ENCODE data around the gene SLC18B1. TPM values are rescaled to one million over a fixed set of nuclear protein-coding genes. Genes with fewer than 3 reads are reported as not detected.

The SLC18B1 gene
- polyA plus RNA-seq, 1 of the 3 experiments (the other 2 are of a cell fraction), result 1.2 TPM

DNA sequence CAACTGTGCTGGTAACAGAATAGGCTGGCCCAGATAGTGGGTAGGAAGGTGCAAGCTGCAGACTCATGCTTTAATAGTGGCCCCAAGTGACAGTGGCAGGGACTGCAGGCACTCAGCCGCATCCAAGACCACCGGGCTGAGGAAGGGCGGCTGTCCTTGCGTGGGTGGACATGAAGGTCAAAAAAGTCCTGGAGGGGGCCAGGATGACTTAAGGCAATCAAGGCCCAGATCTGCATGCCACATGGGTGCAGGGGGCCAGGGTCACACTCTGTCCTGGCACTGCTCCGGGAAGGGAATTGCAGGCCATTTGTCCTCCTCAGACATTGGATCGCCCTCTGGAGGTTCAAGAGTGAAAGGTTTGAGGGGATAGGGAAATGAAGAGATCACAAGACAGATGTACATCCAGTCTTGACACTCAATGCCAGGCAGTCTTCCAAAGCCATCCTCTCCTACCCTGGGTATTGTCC lies 30.4 kb downstream of the SLC18B1 start:
- Histone ChIP-seq H3K27ac (ENCODE audit: low read depth in 2 of 2, low read length in 1 of 2) (no peak overlapping the region), H4K20me1 (ENCODE audit: insufficient read depth) (no peaks in the 10 kb centered on the region), H3K79me2 (ENCODE audit: insufficient read depth) (no peaks in the 10 kb centered on the region), H2AFZ (ENCODE audit: low read depth) (no peak overlapping the region), H3K4me3 (ENCODE audit: low read depth in 2 of 2, low read length in 1 of 2) (peak overlapping the region in 1 of 2 experiments; percentile 32; a peak in 1 of 4 replicates), H3K4me2 (no peak overlapping the region), H3K27me3 (ENCODE audit: insufficient read depth) (peaks cover 19% of the 10 kb centered on the region; the same call in 1 of the 2 replicates), H3K36me3 (replicated peaks in 1 of 2; ENCODE audit: control insufficient read depth in 1 of 2, insufficient read depth in 2 of 2, low read length in 1 of 2) (no peaks in the 10 kb centered on the region), H3K9me3 (no peaks in the 10 kb centered on the region), H3K4me1 (ENCODE audit: control insufficient read depth in 1 of 2, insufficient read depth in 2 of 2, low read depth in 1 of 2, low read length in 1 of 2) (no peaks in the 10 kb centered on the region; a peak in 1 of 4 replicates), H3F3A (replicated peaks; ENCODE audit: insufficient read depth) (peaks cover 3% of the 10 kb centered on the region), H3K9ac (no peak overlapping the region), H3K9me2 (no peaks in the 10 kb centered on the region)
- POLR2A ChIA-PET, result no interaction called here
- DNase-seq, result peak; percentile 3
- CTCF ChIA-PET, result no interaction called here
- TF ChIP-seq, protein P1, sequence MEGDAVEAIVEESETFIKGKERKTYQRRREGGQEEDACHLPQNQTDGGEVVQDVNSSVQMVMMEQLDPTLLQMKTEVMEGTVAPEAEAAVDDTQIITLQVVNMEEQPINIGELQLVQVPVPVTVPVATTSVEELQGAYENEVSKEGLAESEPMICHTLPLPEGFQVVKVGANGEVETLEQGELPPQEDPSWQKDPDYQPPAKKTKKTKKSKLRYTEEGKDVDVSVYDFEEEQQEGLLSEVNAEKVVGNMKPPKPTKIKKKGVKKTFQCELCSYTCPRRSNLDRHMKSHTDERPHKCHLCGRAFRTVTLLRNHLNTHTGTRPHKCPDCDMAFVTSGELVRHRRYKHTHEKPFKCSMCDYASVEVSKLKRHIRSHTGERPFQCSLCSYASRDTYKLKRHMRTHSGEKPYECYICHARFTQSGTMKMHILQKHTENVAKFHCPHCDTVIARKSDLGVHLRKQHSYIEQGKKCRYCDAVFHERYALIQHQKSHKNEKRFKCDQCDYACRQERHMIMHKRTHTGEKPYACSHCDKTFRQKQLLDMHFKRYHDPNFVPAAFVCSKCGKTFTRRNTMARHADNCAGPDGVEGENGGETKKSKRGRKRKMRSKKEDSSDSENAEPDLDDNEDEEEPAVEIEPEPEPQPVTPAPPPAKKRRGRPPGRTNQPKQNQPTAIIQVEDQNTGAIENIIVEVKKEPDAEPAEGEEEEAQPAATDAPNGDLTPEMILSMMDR (IDR thresholded peaks at IDR 0.05), result peak; percentile 32; the same call in 1 of the 2 replicates
- no peak for TF ChIP-seq CHD2 (IDR thresholded peaks at IDR 0.05; ENCODE audit: low read length, partially characterized antibody)
- 0% methylated on average over 2 of the region's 6 CpGs for WGBS (ENCODE audit: low lambda C conversion rate)

DNA sequence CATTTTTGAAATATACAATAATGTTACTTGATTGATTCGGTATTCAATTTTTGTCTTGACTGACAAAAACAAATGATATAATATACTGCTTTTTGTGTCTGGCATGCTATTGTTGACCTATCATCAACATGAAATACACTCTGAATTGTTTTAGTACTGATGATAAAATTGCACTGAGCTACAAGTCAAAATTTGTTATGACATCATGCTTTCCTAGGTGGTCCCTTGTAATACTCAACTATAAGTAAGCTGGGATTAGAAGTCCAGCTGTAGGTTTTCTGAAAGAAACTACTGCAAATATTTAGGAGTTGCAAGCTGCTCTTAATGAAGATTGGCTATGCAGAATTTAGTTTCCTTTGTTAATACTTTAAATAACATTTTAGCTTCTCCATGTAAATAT lies 32.9 kb downstream of the SLC18B1 start:
- no peaks in the 10 kb centered on the region for H4K20me1 ChIP-seq (ENCODE audit: insufficient read depth)
- no peaks in the 10 kb centered on the region for H3K9me3 ChIP-seq
- POLR2A ChIA-PET, result no interaction called here
- H2AFZ ChIP-seq (ENCODE audit: low read depth), result no peak overlapping the region
- peaks cover 3% of the 10 kb centered on the region for H3F3A ChIP-seq (replicated peaks; ENCODE audit: insufficient read depth)
- CTCF ChIA-PET, result no interaction called here
- H3K9me2 ChIP-seq, result no peaks in the 10 kb centered on the region
- no peak overlapping the region for H3K4me2 ChIP-seq
- H3K4me1 ChIP-seq (ENCODE audit: control insufficient read depth in 1 of 2, insufficient read depth in 2 of 2, low read depth in 1 of 2, low read length in 1 of 2), result no peaks in the 10 kb centered on the region; a peak in 1 of 4 replicates
- no peak overlapping the region for H3K27ac ChIP-seq (ENCODE audit: low read depth in 2 of 2, low read length in 1 of 2)
- 9% methylated on average over 1 of the region's 1 CpG for WGBS (ENCODE audit: low lambda C conversion rate)
- H3K4me3 ChIP-seq (ENCODE audit: low read depth in 2 of 2, low read length in 1 of 2), result no peak overlapping the region
- TF ChIP-seq EZH2phosphoT487 (IDR thresholded peaks at IDR 0.05; ENCODE audit: borderline replicate concordance, low read depth) (no peak), MXI1 (IDR thresholded peaks at IDR 0.05; ENCODE audit: low read depth, low read length) (no peak), GATA2 (CRISPR knock-in tag; IDR thresholded peaks at IDR 0.05) (no peak), SIN3A (IDR thresholded peaks at IDR 0.05; ENCODE audit: borderline replicate concordance, low read depth, low read length) (no peak)
- TF ChIP-seq, protein P2, sequence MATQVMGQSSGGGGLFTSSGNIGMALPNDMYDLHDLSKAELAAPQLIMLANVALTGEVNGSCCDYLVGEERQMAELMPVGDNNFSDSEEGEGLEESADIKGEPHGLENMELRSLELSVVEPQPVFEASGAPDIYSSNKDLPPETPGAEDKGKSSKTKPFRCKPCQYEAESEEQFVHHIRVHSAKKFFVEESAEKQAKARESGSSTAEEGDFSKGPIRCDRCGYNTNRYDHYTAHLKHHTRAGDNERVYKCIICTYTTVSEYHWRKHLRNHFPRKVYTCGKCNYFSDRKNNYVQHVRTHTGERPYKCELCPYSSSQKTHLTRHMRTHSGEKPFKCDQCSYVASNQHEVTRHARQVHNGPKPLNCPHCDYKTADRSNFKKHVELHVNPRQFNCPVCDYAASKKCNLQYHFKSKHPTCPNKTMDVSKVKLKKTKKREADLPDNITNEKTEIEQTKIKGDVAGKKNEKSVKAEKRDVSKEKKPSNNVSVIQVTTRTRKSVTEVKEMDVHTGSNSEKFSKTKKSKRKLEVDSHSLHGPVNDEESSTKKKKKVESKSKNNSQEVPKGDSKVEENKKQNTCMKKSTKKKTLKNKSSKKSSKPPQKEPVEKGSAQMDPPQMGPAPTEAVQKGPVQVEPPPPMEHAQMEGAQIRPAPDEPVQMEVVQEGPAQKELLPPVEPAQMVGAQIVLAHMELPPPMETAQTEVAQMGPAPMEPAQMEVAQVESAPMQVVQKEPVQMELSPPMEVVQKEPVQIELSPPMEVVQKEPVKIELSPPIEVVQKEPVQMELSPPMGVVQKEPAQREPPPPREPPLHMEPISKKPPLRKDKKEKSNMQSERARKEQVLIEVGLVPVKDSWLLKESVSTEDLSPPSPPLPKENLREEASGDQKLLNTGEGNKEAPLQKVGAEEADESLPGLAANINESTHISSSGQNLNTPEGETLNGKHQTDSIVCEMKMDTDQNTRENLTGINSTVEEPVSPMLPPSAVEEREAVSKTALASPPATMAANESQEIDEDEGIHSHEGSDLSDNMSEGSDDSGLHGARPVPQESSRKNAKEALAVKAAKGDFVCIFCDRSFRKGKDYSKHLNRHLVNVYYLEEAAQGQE (IDR thresholded peaks at IDR 0.05; ENCODE audit: low read depth, low read length), result no peak
- DNase-seq, result no peak
- no peak overlapping the region for H3K9ac ChIP-seq
- H3K79me2 ChIP-seq (ENCODE audit: insufficient read depth), result no peaks in the 10 kb centered on the region
- no peaks in the 10 kb centered on the region for H3K36me3 ChIP-seq (replicated peaks in 1 of 2; ENCODE audit: control insufficient read depth in 1 of 2, insufficient read depth in 2 of 2, low read length in 1 of 2)
- H3K27me3 ChIP-seq (ENCODE audit: insufficient read depth), result peaks cover 21% of the 10 kb centered on the region; the same call in 1 of the 2 replicates

Data from SK-N-SH (cell line).